GM12864 (cell line): ENCODE measurements around the gene MTCP1.

Experiments used
- DNase-seq: peaks from one replicate; pipeline ENCODE4 v3.0.0-alpha.2; 2011; ENCODE audit warnings: low read depth
- H3K4me3 ChIP-seq: 2 replicates; pipeline ENCODE4 v1.5.1; 2011; ENCODE audit warnings: mild to moderate bottlenecking, low read depth, low read length, control low read depth
- CTCF ChIP-seq: IDR thresholded peaks from 2 replicates; pipeline ENCODE4 v1.5.1; 2011; ENCODE audit warnings: low read depth, mild to moderate bottlenecking, moderate library complexity, low read length, control low read depth, inconsistent platforms; ENCODE audit errors: missing control alignments

The MTCP1 gene

DNA sequence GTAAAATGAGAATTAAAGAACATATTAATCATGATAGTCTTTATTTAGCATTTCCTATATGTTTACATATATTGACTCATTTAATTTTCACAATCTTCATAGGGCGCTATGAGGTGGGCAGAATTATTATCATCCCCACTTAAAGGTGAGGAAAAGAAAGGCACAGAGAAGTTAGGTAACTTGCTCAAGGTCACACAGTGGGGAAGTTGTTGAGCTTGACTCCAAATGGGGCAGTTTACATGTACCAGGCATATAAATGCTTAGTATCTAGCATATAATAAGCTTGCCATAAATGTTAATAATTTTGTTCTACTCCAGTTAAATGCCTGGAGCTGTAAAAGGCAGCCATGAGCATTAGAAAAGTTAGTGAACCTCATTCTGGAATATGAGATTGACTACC lies 1.5 kb downstream of the MTCP1 start:
- no peak for TF ChIP-seq CTCF
- H3K4me3 ChIP-seq, result peak overlapping the region; percentile 59
- no peak for DNase-seq

DNA sequence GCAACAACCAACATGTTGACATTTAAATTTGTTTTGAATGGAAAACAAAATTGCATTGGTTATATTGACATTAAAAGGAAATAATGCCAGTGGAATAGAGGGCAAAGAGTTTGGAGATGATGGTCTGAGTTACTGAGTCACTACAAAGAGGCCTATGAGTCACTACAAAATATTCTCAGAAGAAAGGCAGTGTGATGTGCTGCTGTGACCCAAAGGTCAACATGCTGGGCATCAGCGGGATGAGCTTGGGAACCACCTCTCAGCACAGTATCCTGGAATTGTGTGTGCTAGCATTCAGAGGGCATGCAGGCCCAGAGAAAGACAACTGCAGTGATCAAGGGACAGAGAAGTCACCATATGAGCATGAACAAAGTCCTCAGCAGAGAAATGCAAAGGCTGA lies 2.8 kb downstream of the MTCP1 start:
- DNase-seq, result no peak
- TF ChIP-seq CTCF, result no peak
- no peak overlapping the region for H3K4me3 ChIP-seq

DNA sequence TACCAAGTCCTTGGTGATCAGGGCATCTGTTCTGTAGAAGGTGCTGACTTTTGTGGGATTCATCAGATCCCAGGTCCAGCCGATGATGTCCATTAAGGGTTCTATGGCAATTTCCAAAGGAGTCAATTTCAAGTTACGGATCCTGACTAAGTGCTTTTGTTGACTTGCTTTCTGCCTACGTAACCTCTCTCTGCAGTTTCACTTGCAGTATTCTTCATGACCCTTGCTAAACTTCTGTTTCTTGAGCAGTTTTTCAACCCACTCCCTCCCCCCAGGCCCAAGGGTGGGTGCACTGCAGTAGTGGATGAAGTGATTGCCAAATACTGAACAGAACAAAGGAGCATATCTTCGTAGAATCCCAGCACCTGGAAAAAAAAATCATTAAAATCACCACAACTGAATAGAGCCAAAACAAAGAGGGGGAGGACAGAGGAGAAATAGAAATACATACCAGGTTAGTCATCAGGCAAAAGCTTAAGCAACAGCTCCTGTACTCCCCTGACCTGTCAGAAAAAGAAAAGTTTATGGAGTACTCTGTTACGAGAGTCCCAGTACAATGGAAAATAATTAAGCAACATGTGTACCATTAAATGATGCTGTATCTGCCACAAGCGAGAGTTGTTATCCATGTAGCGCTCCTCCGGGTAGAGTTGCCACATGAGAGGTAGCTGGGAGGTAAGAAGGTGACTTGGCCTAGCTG lies 5.8 kb downstream of the MTCP1 start:
- no peak for TF ChIP-seq CTCF
- no peak overlapping the region for H3K4me3 ChIP-seq
- DNase-seq, result no peak

GRCh38 chrX:155061760-155062159 lies 9.2 kb downstream of the MTCP1 start:
- no peak for DNase-seq
- H3K4me3 ChIP-seq, result no peak overlapping the region
- no peak for TF ChIP-seq CTCF

DNA sequence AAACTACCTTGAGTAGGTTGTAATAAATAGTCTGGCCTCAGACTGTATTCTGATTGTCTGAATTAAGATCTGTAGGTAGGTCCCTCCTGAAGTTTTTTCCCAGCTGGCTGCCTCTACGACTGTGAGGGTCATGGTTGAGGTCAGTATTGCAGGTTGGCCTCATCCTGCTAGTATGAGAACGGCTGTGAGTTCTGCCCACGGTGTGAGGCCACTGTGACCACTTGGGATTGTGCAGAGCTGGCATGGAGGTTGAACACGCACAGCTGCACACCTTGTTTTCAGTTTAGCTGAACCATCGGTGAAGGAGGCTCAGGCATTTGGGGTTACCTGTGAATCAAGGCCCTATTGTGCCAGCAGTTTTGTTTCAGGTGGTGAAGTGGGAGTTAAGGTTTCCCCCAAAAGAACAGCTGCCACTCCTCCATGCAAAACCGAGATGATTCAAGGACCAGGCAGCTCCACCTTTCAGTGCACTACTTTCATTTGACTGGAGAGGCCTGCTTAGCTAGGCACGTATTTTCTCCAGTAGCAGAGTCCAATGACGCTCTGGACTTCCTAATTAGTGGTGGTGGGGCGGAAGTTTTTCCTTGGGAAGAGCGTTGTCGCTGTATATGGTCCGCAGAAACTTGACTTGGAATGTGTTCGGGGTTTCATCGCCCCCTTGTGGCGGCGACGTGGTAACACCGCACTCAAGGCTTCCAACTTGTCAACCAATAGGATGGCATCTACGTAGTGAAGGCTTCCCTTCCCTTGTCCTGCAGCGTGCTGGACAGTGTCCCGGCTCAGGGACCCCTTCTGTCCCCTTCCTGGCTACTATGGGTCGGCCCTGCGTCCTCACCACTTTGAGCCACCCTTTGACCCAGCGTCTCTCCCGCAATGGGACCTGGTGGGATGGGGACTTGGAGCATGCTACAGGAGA lies 13.8 kb downstream of the MTCP1 start:
- peak overlapping the region; percentile 26 for H3K4me3 ChIP-seq
- no peak for DNase-seq
- TF ChIP-seq CTCF, result peak; percentile 78

DNA sequence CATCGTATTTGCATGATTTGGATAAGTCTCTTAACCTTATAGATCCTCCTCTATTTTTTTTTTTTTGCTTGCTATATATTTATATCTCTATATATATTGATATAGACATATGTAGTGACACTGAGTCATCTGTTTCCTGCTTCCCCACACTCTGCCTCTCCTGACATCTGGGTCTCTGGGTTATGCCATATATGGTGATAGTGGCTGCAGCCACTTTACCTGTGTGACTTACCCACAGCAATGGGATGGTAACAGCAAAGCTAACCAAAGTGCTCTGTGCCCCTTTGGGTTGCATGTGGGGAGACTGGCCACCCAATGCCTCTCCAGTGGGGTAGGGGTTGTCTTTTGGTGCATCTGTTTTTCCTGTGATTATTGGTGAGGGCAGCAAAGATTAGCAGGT lies 14.5 kb downstream of the MTCP1 start:
- H3K4me3 ChIP-seq, result no peak overlapping the region
- no peak for TF ChIP-seq CTCF
- DNase-seq, result no peak
